GM19328 (cell line): ENCODE results near the gene NSF.
A peak's percentile ranks its signal among the peaks of the same experiment; 100 is the strongest.
"Not testable (repeated sequence)": the region's sequence is repeated elsewhere in the genome, so short reads cannot be mapped to it uniquely, and the experiment has no call there.

Experiments used
- ATAC-seq: cut with Tn5 transposase; IDR thresholded peaks from one replicate; pipeline ENCODE4 v1.9.1; 2021; ENCODE audit warnings: mild to moderate bottlenecking, moderate library complexity; ENCODE audit not compliant: unreplicated experiment

The NSF gene

DNA sequence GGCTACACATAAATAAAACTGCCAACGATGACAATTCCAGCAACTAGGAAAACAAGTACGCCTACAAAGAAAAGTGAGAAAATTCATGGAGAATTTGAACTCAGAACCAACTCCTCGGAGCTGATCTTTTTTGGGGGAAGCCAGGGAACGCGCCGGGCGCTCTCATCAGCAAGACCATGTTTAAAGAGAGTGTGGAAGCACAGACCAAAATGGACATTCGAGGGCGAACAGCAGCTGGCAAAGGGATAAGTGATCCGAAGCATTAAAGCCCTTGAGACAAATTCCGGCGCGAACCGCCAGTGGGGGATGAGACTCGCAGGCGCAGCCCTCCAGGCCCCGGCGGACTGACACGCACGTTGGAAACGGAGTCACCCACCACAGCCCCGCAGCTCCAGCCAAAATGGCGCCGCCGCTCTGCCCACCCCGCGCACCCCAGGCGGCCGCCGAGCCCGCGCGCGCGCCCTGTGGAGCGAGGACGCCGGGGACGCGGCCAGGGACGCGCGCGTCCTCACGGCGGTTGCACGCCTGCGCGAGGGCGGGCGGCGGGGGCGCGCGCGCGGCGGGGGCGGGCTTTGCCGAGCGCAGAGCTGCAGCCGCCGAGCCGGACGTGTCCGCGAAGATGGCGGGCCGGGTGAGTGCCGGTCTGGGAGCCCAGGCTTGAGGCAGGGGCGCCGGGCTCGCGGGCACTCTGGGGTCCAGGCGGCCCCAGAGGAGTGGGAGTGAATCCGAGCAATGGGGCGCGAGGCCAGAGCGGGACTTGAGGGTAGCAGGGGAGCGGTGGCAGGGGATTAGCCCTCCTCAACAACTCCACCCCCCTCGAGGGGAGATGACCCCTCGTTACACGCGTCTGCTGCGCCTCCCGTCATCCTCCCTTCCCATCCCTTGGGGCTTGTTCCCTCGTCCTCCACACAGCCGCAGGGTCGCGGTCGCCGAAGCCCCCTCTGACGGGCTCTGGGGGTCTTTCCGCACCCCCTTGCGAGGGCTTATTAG lies at the start of gene NSF:
NSF (plus strand) TSS at position 513 of the 990 bp plus-strand sequence; CDS start at position 620, 107 bp downstream.
- ATAC-seq = peak; percentile 67

DNA sequence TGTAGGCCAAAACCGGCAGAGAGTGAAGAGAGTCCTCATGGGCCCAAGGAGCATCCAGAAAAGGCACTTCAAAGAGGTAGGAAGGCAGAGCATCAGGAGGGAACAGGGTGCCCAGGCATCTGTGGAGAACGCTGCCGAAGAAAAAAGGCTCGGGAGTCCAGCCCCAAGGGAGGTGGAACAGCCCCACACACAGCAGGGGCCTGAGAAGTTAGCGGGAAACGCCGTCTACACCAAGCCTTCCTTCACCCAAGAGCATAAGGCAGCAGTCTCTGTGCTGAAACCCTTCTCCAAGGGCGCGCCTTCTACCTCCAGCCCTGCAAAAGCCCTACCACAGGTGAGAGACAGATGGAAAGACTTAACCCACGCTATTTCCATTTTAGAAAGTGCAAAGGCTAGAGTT lies 41.9 kb upstream of the NSF start:
- not testable (repeated sequence) for ATAC-seq

DNA sequence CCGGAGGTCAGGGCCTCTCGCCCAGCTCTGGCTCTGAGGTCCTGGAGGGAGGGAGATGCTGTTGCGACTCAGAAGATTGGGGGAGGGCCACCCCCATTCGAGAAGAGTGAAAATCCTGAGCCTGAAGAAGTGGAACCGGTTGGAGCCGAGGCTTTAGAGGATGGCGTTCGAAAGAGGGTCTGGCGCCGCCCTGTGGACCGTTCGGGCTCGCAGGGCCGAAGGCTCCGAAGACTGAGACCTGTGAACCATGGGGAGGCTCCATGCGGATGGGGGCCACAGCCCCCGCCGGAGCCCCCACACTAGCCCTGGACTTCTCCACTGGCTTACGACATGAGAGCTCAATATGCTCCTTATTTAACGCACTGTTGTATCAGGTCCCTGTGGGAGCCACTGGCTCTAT lies 31.3 kb upstream of the NSF start:
- not testable (repeated sequence) for ATAC-seq

DNA sequence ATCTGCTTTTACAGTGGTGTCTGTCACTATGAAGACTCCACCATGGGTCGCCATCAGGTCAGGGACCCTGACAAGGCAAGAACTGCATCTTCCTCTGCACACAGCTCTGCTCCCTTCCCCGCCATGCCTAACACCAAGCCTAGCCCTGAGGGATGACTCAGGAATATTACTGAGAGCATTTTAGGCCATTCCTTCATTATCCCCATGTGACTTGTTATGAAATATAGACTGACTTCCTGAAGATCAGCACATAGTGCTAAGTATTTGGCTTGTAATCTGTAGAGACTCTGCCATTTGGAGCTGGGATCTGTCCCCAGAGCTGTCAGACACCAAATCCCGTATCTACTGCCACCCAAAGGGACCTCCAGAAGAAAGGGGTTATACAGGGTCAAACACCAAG lies 30.4 kb upstream of the NSF start:
- not testable (repeated sequence) for ATAC-seq

DNA sequence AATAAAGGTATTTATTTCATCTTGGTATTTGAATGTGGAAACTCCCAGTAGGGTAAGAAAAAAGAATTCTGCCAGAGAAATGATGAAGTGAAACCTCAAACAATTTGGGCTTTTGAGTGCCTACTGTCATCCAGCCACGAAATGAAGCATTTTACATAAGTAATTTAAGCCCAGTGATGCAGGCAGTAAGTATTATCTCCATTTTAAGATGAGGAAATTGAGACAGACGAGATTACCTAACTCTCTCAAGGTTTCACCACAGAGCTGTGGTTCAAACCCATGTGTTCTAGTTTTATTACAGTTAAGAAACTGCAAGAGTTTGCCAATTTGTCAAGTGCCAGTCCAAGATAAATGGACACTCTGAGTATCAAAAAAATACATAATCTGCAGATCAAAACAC lies 24.2 kb upstream of the NSF start:
- not testable (repeated sequence) for ATAC-seq

DNA sequence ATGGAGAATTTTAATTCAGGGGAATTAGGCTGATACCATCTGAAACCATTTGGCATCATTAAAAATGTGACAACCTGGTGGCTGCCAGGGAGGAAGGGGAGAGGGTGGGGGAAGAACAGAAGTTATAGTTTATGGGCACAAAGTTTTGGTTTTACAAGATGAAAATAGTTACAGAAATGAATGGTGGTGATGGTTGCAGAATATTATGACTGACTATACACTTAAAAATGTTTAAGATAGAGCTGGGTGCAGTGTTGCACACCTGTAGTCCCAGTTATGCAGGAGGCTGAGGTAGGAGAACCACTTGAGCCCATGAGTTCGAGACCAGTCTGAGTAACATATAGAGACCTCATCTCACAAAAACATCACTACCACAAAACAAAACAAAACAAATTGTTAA lies 23.5 kb upstream of the NSF start:
- not testable (repeated sequence) for ATAC-seq

DNA sequence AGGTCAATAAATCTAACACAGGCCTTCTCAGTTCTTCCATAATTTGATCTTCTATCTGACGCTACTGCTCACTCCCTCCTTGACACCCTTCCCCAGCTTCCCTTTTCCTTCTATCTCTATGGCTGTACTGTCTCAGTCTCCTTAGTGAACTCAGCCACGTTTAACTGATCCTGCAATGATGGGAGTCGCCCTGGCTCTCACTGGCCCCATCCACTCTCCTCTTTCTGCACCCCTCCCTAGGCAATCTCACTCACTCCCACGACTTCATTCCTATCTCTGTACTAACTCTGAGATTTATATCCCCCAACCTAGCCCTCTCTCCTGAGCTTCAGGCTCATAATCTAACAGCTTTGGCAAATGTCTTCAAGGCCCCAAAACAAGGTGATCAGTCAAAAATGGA lies 18.7 kb upstream of the NSF start:
- ATAC-seq = not testable (repeated sequence)

DNA sequence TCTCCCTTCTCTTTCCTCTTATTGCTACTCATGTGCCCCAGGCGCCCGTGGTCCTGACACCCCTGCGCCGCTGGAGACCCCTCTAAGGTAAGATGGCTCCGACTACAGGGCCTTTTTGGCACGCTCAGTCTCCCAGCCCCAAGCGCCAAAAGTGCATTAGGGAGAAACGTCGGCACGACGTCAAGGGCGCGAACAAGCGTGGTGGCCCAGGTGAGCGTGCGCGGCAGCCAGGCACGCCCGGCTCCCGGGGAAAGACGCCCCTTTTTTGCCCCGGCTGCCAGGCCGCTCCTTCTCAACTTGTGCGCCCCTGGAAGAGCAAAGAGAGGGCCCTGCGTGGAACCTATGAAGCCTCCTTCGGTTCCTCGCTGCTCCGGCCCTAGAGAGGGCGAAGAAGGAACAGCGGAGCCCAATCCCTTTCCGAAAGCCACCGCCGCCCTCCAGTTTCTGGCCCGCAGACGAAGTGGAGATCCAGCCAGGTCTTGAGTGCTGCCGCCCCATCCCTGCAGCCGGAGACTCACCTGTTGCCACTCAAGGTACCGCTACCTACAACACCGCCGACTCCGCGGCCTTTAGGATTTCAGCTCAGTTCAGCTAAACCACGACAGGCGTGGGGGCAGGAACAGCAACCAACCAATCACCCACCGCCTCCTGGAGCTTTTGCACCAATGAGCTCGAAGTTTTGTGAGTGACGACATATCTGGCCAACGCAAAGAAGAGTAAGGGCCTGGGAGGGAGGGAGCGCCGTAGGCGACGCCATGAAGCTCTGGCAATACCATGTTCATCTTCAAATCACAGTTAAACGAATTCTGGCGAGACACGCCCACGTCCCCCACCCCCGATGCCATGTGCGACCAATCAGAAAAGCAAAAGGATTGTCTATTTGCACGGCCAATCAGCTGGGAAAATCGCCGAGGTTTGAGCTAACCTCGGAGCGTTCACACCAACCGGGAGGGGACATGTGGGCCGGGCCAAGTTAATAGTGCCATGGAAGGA lies 11.1 kb upstream of the NSF start, which contains the start of gene ARL17A:
ARL17A (minus strand) TSS at position 609 of the 993 bp plus-strand sequence. CDS start 3,369 bp downstream, outside the sequence.
- ATAC-seq = peak; percentile 89

DNA sequence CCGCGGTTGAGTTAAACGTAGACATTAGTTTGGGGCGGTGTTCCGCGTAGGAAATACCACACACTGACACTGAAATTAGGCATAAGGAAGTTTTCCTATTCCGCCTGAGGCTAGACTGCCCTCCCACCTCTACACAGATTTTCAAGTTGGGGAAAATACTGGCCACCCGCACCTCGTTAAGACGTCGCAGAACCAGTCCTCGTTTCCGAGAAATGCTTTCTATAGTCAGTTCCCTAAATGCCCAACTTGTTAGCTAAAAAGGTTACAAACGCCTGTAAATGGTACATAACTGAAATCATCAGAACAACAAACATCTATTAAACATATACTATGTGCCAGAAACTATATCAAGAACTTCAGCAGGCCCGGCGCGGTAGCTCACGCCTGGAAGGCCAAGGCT lies 10.4 kb upstream of the NSF start:
- ATAC-seq = not testable (repeated sequence)

DNA sequence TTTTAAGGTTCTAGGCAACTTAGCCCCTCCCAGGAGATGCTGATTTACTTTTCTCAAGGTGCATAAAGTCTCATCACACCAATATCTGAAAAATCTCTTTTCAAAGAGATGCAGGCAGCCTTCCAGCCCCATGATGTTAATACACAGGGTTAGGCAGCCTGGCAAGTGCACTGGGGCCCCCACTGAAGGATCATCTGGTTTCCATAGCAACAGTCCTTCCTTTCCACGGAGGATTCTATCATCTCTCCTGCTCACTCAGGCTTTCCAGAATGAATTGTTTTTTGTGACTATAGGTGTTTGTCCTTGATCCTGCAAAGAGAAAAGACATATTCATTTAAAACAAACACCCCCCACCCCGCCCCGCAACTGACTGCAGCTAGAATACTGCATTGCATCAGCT lies 5.0 kb upstream of the NSF start:
- ATAC-seq = not testable (repeated sequence)

DNA sequence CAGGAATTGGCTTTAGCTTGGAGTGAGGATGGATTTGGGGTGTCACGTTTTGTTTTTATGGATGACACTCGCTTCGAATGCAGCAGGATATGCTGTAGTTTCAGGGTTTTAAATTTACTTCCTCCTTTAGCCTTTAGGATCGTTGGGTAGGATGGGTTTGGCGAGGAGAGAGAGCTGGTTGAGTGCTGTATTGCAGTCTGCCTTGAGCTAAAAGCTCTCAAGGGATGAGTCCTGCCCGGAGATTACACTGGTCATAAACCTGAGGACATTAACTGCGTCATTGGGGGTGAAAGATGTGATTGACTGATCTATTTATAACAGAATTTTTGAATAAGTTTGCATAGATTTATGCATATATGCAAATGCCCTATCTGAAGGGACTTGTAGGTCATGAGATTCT lies 863 bp downstream of the NSF start:
- not testable (repeated sequence) for ATAC-seq

DNA sequence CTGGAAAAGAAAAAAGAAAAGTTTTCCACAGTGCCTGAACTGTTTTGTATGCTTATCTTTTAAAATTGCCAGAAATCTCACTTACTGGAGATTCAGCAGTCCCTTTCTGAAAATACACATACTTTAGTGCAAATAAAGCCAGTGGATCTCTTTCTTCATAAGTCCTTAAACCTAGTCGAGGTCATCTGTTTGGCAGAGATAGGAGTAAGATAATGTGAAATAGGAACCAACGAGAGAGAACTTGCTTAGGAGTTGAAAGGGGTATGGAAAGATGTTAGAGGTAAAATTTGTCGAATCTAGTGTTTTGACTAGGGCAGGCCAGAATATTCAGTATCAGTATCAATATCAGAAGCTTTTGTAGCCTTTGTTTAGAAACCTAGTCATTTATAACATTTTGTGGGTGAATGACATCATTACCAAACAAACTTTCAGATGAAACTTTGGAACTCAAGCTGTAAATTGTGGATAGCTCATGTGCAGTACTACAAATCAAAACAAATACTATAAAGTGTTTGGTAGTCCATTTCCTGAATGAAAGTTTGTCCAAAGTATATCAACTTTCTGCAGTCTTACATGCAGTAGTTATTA lies 8.0 kb downstream of the NSF start:
- not testable (repeated sequence) for ATAC-seq

DNA sequence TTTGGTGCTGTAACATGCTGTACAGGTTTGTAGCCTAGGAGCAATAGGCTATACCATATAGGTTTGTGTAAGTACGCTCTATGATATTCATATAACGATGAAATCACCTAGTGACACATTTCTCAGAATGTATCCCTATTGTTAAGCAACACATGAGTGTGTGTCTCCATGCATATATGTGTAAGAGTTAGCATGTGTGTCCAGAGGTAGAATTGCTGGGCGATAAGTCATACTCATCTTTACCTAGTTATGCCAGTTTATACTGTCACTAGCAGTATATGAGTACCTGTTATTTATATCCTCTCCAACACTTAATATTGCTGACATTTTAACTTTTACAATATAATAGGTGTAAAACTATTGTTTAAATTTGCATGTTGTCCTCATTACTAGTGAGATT lies 10.3 kb downstream of the NSF start:
- not testable (repeated sequence) for ATAC-seq

DNA sequence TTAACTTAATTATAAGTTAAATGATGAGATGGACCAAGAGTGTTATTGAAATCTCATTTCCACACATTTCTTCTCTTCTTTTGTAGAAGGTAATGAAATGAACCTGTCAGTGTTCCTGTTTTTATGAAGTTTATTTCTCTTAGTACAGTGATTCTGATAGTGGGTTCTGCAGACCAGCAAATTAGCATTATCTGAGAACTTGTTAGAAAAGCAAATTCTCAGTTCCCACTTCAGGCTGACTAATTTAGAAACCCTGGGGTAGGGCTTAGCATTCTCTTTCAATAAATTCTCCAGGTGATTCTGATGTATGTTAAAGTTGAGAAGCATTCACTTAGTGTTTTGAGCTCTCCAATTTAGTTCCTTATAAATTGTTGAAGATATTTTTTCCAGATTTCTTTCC lies 12.7 kb downstream of the NSF start:
- ATAC-seq = peak; percentile 80

DNA sequence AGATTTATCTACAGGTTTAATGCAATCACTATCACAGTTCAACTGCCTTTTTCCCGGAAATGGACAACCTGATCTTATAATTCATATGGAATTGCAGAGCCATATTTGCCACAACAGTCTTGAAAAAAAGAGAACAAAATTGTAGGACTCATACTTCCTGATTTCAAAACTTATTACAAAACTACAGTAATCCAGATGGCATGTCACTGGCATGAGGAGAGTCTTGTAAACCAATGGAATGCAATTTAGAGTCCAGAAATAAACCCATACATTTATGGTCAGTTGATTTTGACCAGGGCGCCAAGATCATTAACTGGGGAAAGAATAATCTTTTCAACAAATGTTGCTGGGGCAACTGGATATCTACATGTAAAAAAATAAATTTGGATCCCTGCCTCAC lies 20.8 kb downstream of the NSF start:
- ATAC-seq = not testable (repeated sequence)

DNA sequence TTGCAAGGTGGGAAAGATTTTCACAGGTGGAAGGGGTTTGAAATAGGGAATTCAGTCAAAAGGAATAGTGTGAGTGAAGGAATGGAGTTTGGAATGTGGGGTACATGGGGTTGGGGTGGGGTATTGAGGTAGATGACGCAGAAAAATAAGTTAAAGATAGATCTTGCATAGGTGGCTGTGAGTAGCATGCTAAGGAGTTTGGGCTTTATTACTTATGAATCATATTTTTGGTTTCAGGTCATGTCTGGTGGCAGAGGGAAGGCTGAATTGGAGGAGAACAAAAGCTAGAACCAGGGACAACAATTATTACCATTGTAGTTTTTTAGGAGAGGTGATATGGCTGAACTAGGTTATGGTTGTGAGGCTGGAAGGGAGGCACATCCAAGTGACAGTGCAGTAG lies 23.4 kb downstream of the NSF start:
- ATAC-seq = not testable (repeated sequence)

DNA sequence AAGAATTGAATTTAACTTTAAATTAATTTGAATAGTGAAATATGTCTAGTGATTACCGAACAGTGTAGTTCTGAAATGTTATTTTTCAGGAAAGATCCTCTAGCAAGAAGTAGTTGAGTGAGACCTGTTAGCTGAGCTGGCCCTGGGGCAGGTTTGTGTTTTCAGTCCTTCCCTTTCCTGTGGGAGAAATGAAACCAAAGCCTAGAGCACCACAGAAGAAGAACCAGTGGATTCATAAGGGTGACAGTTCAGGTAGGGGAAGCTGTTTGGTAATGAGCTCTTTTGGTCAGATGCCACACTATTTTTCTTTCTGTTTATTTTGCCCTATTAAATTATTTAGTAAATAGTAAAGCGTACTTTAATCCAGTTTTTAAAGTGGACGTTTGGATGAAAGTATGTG lies 26.7 kb downstream of the NSF start:
- ATAC-seq = not testable (repeated sequence)

DNA sequence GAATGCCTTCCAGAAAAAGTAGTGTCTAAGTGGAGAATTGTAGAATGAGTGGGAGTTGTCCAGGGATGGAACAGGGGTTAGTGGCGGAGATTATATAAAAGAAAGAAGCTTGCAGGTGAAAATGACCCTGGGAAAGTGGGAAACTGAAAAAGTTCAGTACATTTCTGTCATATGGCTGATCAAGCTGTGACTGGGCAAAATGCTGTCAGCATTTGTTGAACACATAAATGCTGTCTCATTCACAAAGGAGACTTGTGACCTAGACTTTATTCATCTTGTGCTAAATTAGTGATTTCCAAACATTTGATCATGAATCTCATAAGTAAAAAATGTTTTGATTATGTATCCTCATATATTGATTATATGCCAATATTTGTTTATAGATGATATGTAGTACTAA lies 28.5 kb downstream of the NSF start:
- ATAC-seq = not testable (repeated sequence)

DNA sequence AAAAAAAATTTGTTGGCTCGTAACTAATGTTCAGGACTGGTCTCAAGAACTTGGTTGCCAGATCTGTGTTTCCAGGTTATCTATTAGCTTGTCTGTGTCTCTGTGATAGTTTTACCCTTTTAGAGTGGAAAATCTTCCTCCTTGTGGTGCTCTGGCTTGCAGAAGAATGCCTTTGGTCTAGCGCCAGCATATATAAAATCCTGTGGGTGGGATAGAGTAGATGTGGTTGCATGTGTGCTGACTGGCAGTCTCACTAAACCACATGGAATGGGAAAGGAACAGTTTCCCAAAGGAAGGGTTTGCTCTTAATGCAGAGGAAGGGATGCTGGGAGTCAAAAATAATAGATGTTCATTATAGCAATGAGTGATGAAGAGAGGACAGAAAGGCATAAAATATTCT lies 33.3 kb downstream of the NSF start:
- not testable (repeated sequence) for ATAC-seq

DNA sequence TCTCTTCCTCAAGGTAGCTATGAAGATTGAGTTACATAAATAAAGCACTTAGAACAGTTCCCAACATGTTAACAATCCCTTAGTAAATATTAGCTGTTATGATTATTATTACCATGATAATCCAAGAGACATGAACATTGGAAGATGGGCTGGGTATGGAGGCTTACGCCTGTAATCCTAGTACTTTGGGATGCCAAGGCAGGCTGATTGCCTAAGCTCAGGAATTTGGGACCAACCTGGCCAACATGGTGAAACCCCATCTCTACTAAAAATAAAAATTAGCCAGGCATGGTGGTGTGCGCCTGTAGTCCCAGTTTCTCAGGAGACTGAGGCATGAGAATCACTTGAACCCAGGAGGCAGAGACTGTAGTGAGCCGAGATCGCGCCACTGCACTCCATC lies 34.3 kb downstream of the NSF start:
- not testable (repeated sequence) for ATAC-seq

DNA sequence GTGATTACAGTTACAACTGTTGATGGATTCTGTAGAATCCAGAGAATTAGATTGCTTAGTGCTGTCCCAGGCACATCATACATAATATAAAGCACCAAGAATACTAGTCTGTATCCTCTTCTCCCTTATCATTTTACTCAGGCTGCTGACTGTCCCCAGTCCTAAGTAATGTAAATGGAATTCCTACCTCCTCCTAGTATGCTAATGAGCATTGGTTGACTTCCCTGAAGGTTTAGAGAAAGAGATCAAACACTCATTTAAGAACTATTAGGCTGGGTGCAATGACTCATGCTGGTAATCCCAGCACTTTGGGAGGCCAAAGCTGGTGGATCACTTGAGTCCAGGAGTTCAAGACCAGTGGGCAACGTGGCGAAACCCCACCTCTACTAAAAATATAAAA lies 37.0 kb downstream of the NSF start:
- not testable (repeated sequence) for ATAC-seq
